B cell (primary cell): ENCODE measurements around the gene MOGAT1. TPM values are rescaled to one million over a fixed set of nuclear protein-coding genes. Genes with fewer than 3 reads are reported as not detected.

ENCODE experiments used
- ATAC-seq: fragments of 200-7000 bp; cut with Tn5 transposase; one replicate; pipeline ENCODE4 v1.10.0; 2021; ENCODE audit warnings: low read depth, mild to moderate bottlenecking, moderate number of reproducible peaks, moderate library complexity
- CTCF ChIA-PET: fragments of 350-600 bp; sonication (Branson Sonifier 250); formaldehyde crosslinking; loops from one replicate; lab custom pipeline; 2021; ENCODE audit warnings: antibody characterized with exemption, inconsistent platforms; lab: Charles Lee
- POLR2A ChIA-PET: fragments of 350-600 bp; sonication (Branson Sonifier 250); formaldehyde crosslinking; loops from one replicate; lab custom pipeline; 2021; ENCODE audit warnings: antibody characterized with exemption; lab: Charles Lee
- DNase-seq: peaks from one replicate; pipeline ENCODE4 v3.0.0; 2013
- H2AFZ ChIP-seq: 2 replicates; pipeline ENCODE4 v1.6.1; 2012; ENCODE audit warnings: mild to moderate bottlenecking, low read depth, low read length; ENCODE audit not compliant: insufficient read depth, poor library complexity, severe bottlenecking
- H3K27ac ChIP-seq, 2 donors: 1 replicate in 1 of 2; 2 replicates in 1 of 2; pipeline ENCODE4 v1.5.1; 2012 to 2013; ENCODE audit warnings: low read length in 2 of 2, mild to moderate bottlenecking in 2 of 2, moderate library complexity in 1 of 2
- H3K27me3 ChIP-seq, 4 experiments: fragments of 200-600 bp in 1 of 4; sonication (generic) in 1 of 4; replicated peaks in 1 of 4; 1 replicate in 2 of 4; 2 replicates in 2 of 4; pipeline versions ENCODE4 v1.6.1 to v1.7.0; 2013 to 2016; ENCODE audit warnings: low read length in 3 of 4, mild to moderate bottlenecking in 2 of 4, mixed read lengths in 1 of 4, moderate library complexity in 1 of 4; ENCODE audit not compliant: insufficient read depth in 4 of 4, control insufficient read depth in 3 of 4; ENCODE audit errors: control extremely low read depth in 1 of 4
- H3K36me3 ChIP-seq, 2 experiments: replicated peaks in 1 of 2; 1 replicate in 1 of 2; 2 replicates in 1 of 2; pipeline versions ENCODE4 v1.6.1 to v1.7.1; 2013; ENCODE audit warnings: low read length in 1 of 2; ENCODE audit not compliant: insufficient read depth in 2 of 2, control insufficient read depth in 1 of 2; ENCODE audit errors: control extremely low read depth in 1 of 2, extremely low read depth in 1 of 2
- H3K4me1 ChIP-seq, 2 donors: fragments of 200-600 bp in 1 of 2; sonication (generic) in 1 of 2; 1 replicate in 1 of 2; 2 replicates in 1 of 2; pipeline versions ENCODE4 v1.5.1 to v1.6.1; 2013 to 2017; ENCODE audit warnings: low read length in 2 of 2; ENCODE audit not compliant: control insufficient read depth in 2 of 2, insufficient read depth in 2 of 2
- H3K4me2 ChIP-seq: replicated peaks from 2 replicates; pipeline ENCODE3; 2012; ENCODE audit warnings: mild to moderate bottlenecking, low read depth, low read length; ENCODE audit not compliant: poor library complexity, severe bottlenecking
- H3K4me3 ChIP-seq, 5 experiments: fragments of 200-600 bp in 1 of 5; sonication (generic) in 1 of 5; 1 replicate in 3 of 5; 2 replicates in 2 of 5; pipeline versions ENCODE4 v1.5.1 to v1.7.0; 2011 to 2016; ENCODE audit warnings: low read length in 4 of 5, mild to moderate bottlenecking in 4 of 5, low read depth in 2 of 5, control low read depth in 1 of 5, moderate library complexity in 1 of 5; ENCODE audit not compliant: insufficient read depth in 1 of 5; ENCODE audit errors: control extremely low read depth in 1 of 5, extremely low read depth in 1 of 5
- H3K79me2 ChIP-seq: fragments of 200-600 bp; sonication (generic); one replicate; pipeline ENCODE4 v1.6.0; 2016; ENCODE audit warnings: low read length; ENCODE audit not compliant: control insufficient read depth, insufficient read depth
- H3K9ac ChIP-seq: fragments of 200-600 bp; sonication (generic); 2 replicates; pipeline ENCODE4 v1.6.1; 2017; ENCODE audit warnings: mild to moderate bottlenecking, low read length, moderate library complexity
- H3K9me3 ChIP-seq, 3 donors: one replicate each; pipeline versions ENCODE4 v1.6.1 to v1.7.1; 2013; ENCODE audit warnings: low read length in 2 of 3; ENCODE audit not compliant: control insufficient read depth in 2 of 3, insufficient read depth in 1 of 3; ENCODE audit errors: control extremely low read depth in 1 of 3
- H4K20me1 ChIP-seq: 2 replicates; pipeline ENCODE4 v1.6.0; 2012; ENCODE audit warnings: mild to moderate bottlenecking, low read length; ENCODE audit not compliant: insufficient read depth, control insufficient read depth, poor library complexity, severe bottlenecking
- H3K27ac Mint-ChIP-seq: one replicate; pipeline ENCODE4 v1.8.0; 2021; ENCODE audit warnings: mixed read lengths
- H3K27me3 Mint-ChIP-seq: one replicate; pipeline ENCODE4 v1.8.0; 2021; ENCODE audit warnings: mixed read lengths
- H3K4me1 Mint-ChIP-seq: one replicate; pipeline ENCODE4 v1.8.0; 2021; ENCODE audit warnings: mixed read lengths
- H3K4me3 Mint-ChIP-seq: one replicate; pipeline ENCODE4 v1.8.0; 2021; ENCODE audit warnings: mixed read lengths
- H3K9me3 Mint-ChIP-seq: one replicate; pipeline ENCODE4 v1.8.0; 2022; ENCODE audit warnings: mixed read lengths; ENCODE audit not compliant: insufficient read depth
- EZH2 ChIP-seq: IDR thresholded peaks from 2 replicates; pipeline ENCODE4 v1.6.1; 2012; ENCODE audit warnings: borderline replicate concordance, low read depth, mild to moderate bottlenecking, moderate library complexity, low read length; ENCODE audit not compliant: insufficient read depth, poor library complexity, severe bottlenecking
- WGBS: methylation state at CpG from one replicate; pipeline ENCODE4 v1.1.5; 2013; ENCODE audit warnings: missing lambda C conversion rate; ENCODE audit not compliant: insufficient coverage; 5-methylcytosine and 5-hydroxymethylcytosine counted together
- intact Hi-C: fragments of 100-400 bp; cut with micrococcal nuclease; formaldehyde crosslinking; loops from one replicate; pipeline ENCODE4 v1.10.0; 2022
- polyA plus RNA-seq: library from polyadenylated mRNA; depleted of rRNA; stranded (reverse); fragments of >200 nt; gene quantifications from 2 replicates; pipeline ENCODE4 v1.2.3, GENCODE V29; 2012
- total RNA-seq, 2 donors: library from RNA; stranded (reverse); fragments of 120-200 nt in 1 of 2; gene quantifications; 1 replicate in 1 of 2; 2 replicates in 1 of 2; pipeline versions ENCODE4 v1.2.3 to v1.2.4, GENCODE V29; 2013 to 2022
- TF ChIP-seq, protein P1 (sequence below): fragments of 200-600 bp; IDR thresholded peaks from one replicate; pipeline ENCODE4 v1.8.0; 2022; ENCODE audit warnings: antibody characterized with exemption, mild to moderate bottlenecking

MOGAT1 gene
- total and polyA plus RNA-seq, 2 donors (not counting 1 experiment from before 2014, with no cell fraction given): not detected

DNA sequence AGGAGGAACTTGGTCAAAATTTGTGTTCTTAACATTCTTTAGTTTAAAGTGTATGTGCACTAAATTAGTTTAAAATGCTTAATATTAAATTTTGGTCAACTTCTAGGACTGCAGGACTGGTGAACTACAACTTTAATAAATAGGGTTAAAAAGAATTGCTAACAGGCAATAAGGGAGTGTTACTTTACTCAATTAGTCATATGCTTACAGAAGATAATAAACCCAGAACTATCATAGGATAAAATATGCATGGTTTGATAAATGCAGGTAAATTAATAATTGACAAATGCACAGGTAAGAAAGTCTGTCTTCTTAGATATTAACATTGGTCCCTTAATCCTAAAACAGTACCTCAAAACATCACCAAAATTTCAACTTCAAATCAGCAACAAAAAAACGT, 36.2 kb upstream of the MOGAT1 start:
- no peak overlapping the region for H3K9ac ChIP-seq
- Mint-ChIP-seq H3K27me3 (no peaks in the 10 kb centered on the region), H3K4me1 (no peaks in the 10 kb centered on the region), H3K4me3 (no peak overlapping the region), H3K27ac (no peak overlapping the region), H3K9me3 (peaks cover 3% of the 10 kb centered on the region)
- peaks cover 15 to 64% of the 10 kb centered on the region in 2 experiments for H3K36me3 ChIP-seq
- CTCF ChIA-PET: no interaction called here
- H3K4me1 ChIP-seq: no peaks in the 10 kb centered on the region
- DNase-seq: no peak
- ATAC-seq: no peak
- H3K79me2 ChIP-seq: no peaks in the 10 kb centered on the region
- intact Hi-C loops: no loop called here
- no peak overlapping the region for H2AFZ ChIP-seq
- no peaks in the 10 kb centered on the region for H4K20me1 ChIP-seq
- peaks cover 0 to 5% (median 2%) of the 10 kb centered on the region in 3 donors for H3K9me3 ChIP-seq
- H3K4me2 ChIP-seq: no peak overlapping the region
- H3K4me3 ChIP-seq: no peak overlapping the region
- POLR2A ChIA-PET: no interaction called here
- H3K27ac ChIP-seq: no peak overlapping the region
- H3K27me3 ChIP-seq: no peaks in the 10 kb centered on the region
- WGBS: 100% methylated on average over 1 of the region's 1 CpG
- TF ChIP-seq, protein P1, sequence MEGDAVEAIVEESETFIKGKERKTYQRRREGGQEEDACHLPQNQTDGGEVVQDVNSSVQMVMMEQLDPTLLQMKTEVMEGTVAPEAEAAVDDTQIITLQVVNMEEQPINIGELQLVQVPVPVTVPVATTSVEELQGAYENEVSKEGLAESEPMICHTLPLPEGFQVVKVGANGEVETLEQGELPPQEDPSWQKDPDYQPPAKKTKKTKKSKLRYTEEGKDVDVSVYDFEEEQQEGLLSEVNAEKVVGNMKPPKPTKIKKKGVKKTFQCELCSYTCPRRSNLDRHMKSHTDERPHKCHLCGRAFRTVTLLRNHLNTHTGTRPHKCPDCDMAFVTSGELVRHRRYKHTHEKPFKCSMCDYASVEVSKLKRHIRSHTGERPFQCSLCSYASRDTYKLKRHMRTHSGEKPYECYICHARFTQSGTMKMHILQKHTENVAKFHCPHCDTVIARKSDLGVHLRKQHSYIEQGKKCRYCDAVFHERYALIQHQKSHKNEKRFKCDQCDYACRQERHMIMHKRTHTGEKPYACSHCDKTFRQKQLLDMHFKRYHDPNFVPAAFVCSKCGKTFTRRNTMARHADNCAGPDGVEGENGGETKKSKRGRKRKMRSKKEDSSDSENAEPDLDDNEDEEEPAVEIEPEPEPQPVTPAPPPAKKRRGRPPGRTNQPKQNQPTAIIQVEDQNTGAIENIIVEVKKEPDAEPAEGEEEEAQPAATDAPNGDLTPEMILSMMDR: no peak
- no peak for TF ChIP-seq EZH2

DNA sequence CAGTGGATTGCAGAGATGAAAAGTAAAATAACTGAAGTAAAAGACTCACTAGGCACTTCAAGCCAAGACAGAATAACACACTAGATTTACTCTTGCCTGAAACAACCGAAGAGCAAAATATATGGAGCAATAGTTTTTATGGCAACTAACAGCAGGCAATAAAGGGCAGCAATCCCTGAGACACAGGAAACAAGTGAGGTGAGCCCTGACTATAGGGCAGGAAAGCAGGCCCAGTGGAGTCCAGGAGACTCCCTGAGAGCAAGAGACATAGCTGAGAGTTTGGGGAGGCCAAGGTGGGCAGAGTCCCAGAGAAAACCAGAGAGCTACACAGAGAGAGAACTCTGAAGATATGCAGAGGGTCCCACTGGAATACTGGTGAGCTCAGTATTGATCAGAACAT, 34.4 kb upstream of the MOGAT1 start:
- Mint-ChIP-seq H3K27me3 (no peaks in the 10 kb centered on the region), H3K4me1 (no peaks in the 10 kb centered on the region), H3K27ac (no peak overlapping the region), H3K9me3 (peaks cover 3% of the 10 kb centered on the region), H3K4me3 (no peak overlapping the region)
- Histone ChIP-seq H3K79me2 (no peaks in the 10 kb centered on the region), H3K4me2 (no peak overlapping the region), H3K36me3 (peaks cover 12 to 48% of the 10 kb centered on the region in 2 experiments), H3K4me1 (no peaks in the 10 kb centered on the region), H3K27ac (no peak overlapping the region), H3K4me3 (no peak overlapping the region), H3K9me3 (peaks cover 0 to 5% (median 2%) of the 10 kb centered on the region in 3 donors), H2AFZ (no peak overlapping the region), H3K27me3 (no peaks in the 10 kb centered on the region), H3K9ac (no peak overlapping the region), H4K20me1 (no peaks in the 10 kb centered on the region)
- intact Hi-C loops: no loop called here
- ChIA-PET POLR2A (no interaction called here), CTCF (no interaction called here)
- TF ChIP-seq, protein P1: no peak
- TF ChIP-seq EZH2: no peak
- no peak for ATAC-seq
- no peak for DNase-seq
- WGBS: no CpG with 5 or more reads among the region's 1 CpG
